MM.1S (cell line): ENCODE measurements around the gene TNFSF13B.

ENCODE experiments used
- EZH2 ChIP-seq: fragments of 300-600 bp; sonication (generic); optimal IDR thresholded peaks from 2 replicates; pipeline ENCODE3; 2017; ENCODE audit warnings: low read depth, mild to moderate bottlenecking, antibody characterized with exemption, low read length, mixed read lengths
- EZH2phosphoT487 ChIP-seq: fragments of 300-600 bp; sonication (generic); IDR thresholded peaks from 2 replicates; pipeline ENCODE4 v1.6.1; 2018; ENCODE audit warnings: antibody characterized with exemption, low read length
- TF ChIP-seq, protein P1 (sequence below): fragments of 300-600 bp; sonication (generic); IDR thresholded peaks from 2 replicates; pipeline ENCODE4 v1.5.1; 2016; ENCODE audit warnings: antibody characterized with exemption, low read length, mixed read lengths

DNA sequence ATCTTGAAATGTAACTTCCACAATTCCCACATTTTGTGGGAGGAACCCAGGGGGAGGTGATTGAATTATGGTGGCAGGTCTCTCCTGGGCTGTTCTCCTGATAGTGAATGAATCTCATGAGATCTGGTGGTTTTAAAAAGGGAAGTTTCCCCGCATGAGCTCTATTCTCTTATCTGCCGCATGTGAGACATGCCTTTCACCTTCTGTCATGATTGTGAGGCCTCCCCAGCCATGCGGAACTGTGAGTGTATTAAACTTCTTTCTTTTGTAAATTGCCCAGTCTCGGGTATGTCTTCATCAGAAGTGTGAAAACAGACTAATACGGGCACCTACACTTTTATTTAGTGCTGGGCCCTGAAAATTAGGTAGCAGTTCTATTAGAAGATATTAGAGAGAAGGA lies 45.8 kb downstream of the TNFSF13B start:
- TF ChIP-seq, protein P1, sequence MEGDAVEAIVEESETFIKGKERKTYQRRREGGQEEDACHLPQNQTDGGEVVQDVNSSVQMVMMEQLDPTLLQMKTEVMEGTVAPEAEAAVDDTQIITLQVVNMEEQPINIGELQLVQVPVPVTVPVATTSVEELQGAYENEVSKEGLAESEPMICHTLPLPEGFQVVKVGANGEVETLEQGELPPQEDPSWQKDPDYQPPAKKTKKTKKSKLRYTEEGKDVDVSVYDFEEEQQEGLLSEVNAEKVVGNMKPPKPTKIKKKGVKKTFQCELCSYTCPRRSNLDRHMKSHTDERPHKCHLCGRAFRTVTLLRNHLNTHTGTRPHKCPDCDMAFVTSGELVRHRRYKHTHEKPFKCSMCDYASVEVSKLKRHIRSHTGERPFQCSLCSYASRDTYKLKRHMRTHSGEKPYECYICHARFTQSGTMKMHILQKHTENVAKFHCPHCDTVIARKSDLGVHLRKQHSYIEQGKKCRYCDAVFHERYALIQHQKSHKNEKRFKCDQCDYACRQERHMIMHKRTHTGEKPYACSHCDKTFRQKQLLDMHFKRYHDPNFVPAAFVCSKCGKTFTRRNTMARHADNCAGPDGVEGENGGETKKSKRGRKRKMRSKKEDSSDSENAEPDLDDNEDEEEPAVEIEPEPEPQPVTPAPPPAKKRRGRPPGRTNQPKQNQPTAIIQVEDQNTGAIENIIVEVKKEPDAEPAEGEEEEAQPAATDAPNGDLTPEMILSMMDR = no peak
- TF ChIP-seq EZH2phosphoT487 (no peak), EZH2 (no peak)
